ENCODE measurements around the gene TNFRSF21. TPM values are rescaled to one million over a fixed set of nuclear protein-coding genes. Genes with fewer than 3 reads are reported as not detected.

Gene TNFRSF21
- total RNA-seq, 3 donors from 2014 or later: 10.2 to 21.4 (median 20.9) TPM

GRCh38 chr6:47195011-47195650 lies 114.6 kb downstream of the TNFRSF21 start:
- no peak for DNase-seq (ENCODE audit: low spot score in 2 of 2)
- TF ChIP-seq CTCF (IDR thresholded peaks at IDR 0.05): no peak
- no peak for TF ChIP-seq POLR2AphosphoS5 (IDR thresholded peaks at IDR 0.05)
- no peak for TF ChIP-seq POLR2A (IDR thresholded peaks at IDR 0.05)
- Histone ChIP-seq H3K27ac (no peak overlapping the region), H3K9me3 (no peaks in the 10 kb centered on the region), H3K4me1 (no peaks in the 10 kb centered on the region), H3K27me3 (no peaks in the 10 kb centered on the region), H3K36me3 (no peaks in the 10 kb centered on the region), H3K4me3 (no peak overlapping the region)
- intact Hi-C loops (cut with DNase I; ENCODE audit: low total_unique reads): no loop called here

GRCh38 chr6:47188588-47189021 lies 121.1 kb downstream of the TNFRSF21 start:
- no peaks in the 10 kb centered on the region for H3K4me1 ChIP-seq
- TF ChIP-seq CTCF (IDR thresholded peaks at IDR 0.05): no peak
- no peak for TF ChIP-seq POLR2AphosphoS5 (IDR thresholded peaks at IDR 0.05)
- TF ChIP-seq POLR2A (IDR thresholded peaks at IDR 0.05): no peak
- H3K9me3 ChIP-seq: no peaks in the 10 kb centered on the region
- H3K4me3 ChIP-seq: no peak overlapping the region
- no peaks in the 10 kb centered on the region for H3K27me3 ChIP-seq
- no peaks in the 10 kb centered on the region for H3K36me3 ChIP-seq
- DNase-seq (ENCODE audit: low spot score in 2 of 2): no peak
- H3K27ac ChIP-seq: no peak overlapping the region
- intact Hi-C loops (cut with DNase I; ENCODE audit: low total_unique reads): no loop called here

- Histone ChIP-seq H3K4me1 (peaks cover 0 to under 1% of the 10 kb centered on the region in 2 donors), H3K36me3 (no peaks in the 10 kb centered on the region), H3K27me3 (no peaks in the 10 kb centered on the region), H3K4me3 (no peak overlapping the region), H3K9me3 (no peaks in the 10 kb centered on the region), H3K27ac (no peak overlapping the region)
- intact Hi-C loops (cut with DNase I; ENCODE audit: low total_unique reads): no loop called here
- no peak for TF ChIP-seq CTCF (IDR thresholded peaks at IDR 0.05)
- no peak for TF ChIP-seq POLR2A (IDR thresholded peaks at IDR 0.05)
- no peak for TF ChIP-seq POLR2AphosphoS5 (IDR thresholded peaks at IDR 0.05)
- no peak for DNase-seq (ENCODE audit: low spot score in 2 of 2)
These were observed 121.7 kb downstream of the TNFRSF21 start for GRCh38 chr6:47187893-47188587.

- H3K27ac ChIP-seq: no peak overlapping the region
- no peak for DNase-seq (ENCODE audit: low spot score in 2 of 2)
- H3K27me3 ChIP-seq: no peaks in the 10 kb centered on the region
- no peaks in the 10 kb centered on the region for H3K36me3 ChIP-seq
- H3K9me3 ChIP-seq: no peaks in the 10 kb centered on the region
- no peak overlapping the region for H3K4me3 ChIP-seq
- intact Hi-C loops (cut with DNase I; ENCODE audit: low total_unique reads): no loop called here
- TF ChIP-seq CTCF (IDR thresholded peaks at IDR 0.05): no peak
- TF ChIP-seq POLR2AphosphoS5 (IDR thresholded peaks at IDR 0.05): no peak
- TF ChIP-seq POLR2A (IDR thresholded peaks at IDR 0.05): no peak
- H3K4me1 ChIP-seq: peaks cover 0 to 5% of the 10 kb centered on the region in 2 donors
These were observed 122.6 kb downstream of the TNFRSF21 start for GRCh38 chr6:47187113-47187512.

- Histone ChIP-seq H3K4me1 (peaks cover 0 to 5% of the 10 kb centered on the region in 2 donors), H3K9me3 (no peaks in the 10 kb centered on the region), H3K27ac (no peak overlapping the region), H3K27me3 (no peaks in the 10 kb centered on the region), H3K4me3 (no peak overlapping the region), H3K36me3 (no peaks in the 10 kb centered on the region)
- intact Hi-C loops (cut with DNase I; ENCODE audit: low total_unique reads): no loop called here
- TF ChIP-seq POLR2AphosphoS5 (IDR thresholded peaks at IDR 0.05) (no peak), CTCF (IDR thresholded peaks at IDR 0.05) (no peak), POLR2A (IDR thresholded peaks at IDR 0.05) (no peak)
- no peak for DNase-seq (ENCODE audit: low spot score in 2 of 2)
These were observed 127.3 kb downstream of the TNFRSF21 start for GRCh38 chr6:47182291-47182957.
